Mesothelial cell of epicardium (in vitro differentiated cells): Measurements from ENCODE around the gene TEX19. TPM values are rescaled to one million over a fixed set of nuclear protein-coding genes. Genes with fewer than 3 reads are reported as not detected.

Experiments used
- DNase-seq, 2 experiments: peaks; one replicate each; pipeline ENCODE4 v3.0.0; 2021; ENCODE audit warnings: low spot score in 2 of 2; ENCODE audit not compliant: unreplicated experiment in 2 of 2
- H3K27ac Mint-ChIP-seq: 2 replicates; pipeline ENCODE4 v1.8.0; 2021; ENCODE audit warnings: mixed read lengths
- H3K27me3 Mint-ChIP-seq: 2 replicates; pipeline ENCODE4 v1.8.0; 2021; ENCODE audit warnings: low read depth, mixed read lengths
- H3K36me3 Mint-ChIP-seq: 2 replicates; pipeline ENCODE4 v1.8.0; 2021; ENCODE audit warnings: mixed read lengths
- H3K4me1 Mint-ChIP-seq: 2 replicates; pipeline ENCODE4 v1.8.0; 2021; ENCODE audit warnings: mixed read lengths
- H3K4me3 Mint-ChIP-seq: 2 replicates; pipeline ENCODE4 v1.8.0; 2021; ENCODE audit warnings: mild to moderate bottlenecking, moderate library complexity, mixed read lengths
- H3K9me3 Mint-ChIP-seq: 2 replicates; pipeline ENCODE4 v1.8.0; 2021; ENCODE audit warnings: mixed read lengths
- total RNA-seq: library from RNA; stranded (reverse); gene quantifications from 3 replicates; pipeline ENCODE4 v1.2.1, GENCODE V29; 2021
- TF ChIP-seq, protein P1 (sequence below): fragments of 200-600 bp; sonication (generic); IDR thresholded peaks from one replicate; pipeline ENCODE4 v1.5.0; 2021; ENCODE audit warnings: antibody characterized with exemption; ENCODE audit not compliant: unreplicated experiment

Gene TEX19
- total RNA-seq, 1 donor from 2014 or later, result 0.16 TPM

DNA sequence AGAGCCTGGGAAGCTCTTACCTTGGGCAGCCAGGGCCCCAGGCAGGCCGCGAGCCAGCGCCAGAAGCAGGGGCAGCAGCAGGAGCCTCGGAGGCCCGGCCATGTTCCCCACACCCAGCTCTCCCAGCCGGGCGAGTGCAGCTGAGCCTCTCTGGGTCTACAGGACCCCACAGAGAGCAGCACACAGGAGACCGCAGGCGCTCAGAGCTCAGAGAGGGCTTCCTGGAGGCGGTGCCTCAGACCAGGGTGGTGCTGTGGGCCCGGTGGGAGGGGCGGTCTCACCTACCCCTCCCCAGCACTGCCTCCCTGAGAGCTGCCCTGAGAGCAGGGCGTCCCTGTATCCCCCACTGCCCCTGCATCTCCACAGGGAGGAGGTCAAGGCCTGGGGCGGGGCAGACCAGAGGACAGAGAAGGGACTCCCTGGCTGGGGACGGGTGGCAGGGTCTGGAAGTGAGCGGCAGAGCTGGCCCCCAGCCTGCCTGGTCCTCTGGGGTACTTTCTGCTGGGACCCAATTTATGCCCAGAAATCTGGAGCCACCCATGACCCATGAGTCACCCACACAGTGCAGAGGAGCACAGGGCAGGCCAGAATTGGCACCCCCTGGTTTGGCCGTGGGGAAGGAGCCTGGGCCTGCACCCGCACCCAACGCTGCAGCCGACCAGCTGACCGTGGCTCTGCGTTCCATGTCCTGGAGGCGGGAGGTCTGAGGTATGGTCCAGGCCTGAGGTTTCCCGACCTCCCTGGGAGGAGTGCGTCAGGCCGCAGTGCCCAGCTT lies 41.5 kb upstream of the TEX19 start, which contains the start of gene CD7:
Gene CD7 (minus strand): TSS at position 215 of the 775 bp plus-strand sequence. CDS start 113 bp downstream, at position 102.
- H3K4me1 Mint-ChIP-seq, result peaks cover 11% of the 10 kb centered on the region
- TF ChIP-seq, protein P1, sequence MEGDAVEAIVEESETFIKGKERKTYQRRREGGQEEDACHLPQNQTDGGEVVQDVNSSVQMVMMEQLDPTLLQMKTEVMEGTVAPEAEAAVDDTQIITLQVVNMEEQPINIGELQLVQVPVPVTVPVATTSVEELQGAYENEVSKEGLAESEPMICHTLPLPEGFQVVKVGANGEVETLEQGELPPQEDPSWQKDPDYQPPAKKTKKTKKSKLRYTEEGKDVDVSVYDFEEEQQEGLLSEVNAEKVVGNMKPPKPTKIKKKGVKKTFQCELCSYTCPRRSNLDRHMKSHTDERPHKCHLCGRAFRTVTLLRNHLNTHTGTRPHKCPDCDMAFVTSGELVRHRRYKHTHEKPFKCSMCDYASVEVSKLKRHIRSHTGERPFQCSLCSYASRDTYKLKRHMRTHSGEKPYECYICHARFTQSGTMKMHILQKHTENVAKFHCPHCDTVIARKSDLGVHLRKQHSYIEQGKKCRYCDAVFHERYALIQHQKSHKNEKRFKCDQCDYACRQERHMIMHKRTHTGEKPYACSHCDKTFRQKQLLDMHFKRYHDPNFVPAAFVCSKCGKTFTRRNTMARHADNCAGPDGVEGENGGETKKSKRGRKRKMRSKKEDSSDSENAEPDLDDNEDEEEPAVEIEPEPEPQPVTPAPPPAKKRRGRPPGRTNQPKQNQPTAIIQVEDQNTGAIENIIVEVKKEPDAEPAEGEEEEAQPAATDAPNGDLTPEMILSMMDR, result no peak
- no peaks in the 10 kb centered on the region for H3K9me3 Mint-ChIP-seq
- H3K36me3 Mint-ChIP-seq, result no peaks in the 10 kb centered on the region
- no peak for DNase-seq
- no peak within 1 kb of the TSS for H3K27ac Mint-ChIP-seq
- H3K4me3 Mint-ChIP-seq, result no peak within 1 kb of the TSS
- peaks cover 15% of the 10 kb centered on the region for H3K27me3 Mint-ChIP-seq

DNA sequence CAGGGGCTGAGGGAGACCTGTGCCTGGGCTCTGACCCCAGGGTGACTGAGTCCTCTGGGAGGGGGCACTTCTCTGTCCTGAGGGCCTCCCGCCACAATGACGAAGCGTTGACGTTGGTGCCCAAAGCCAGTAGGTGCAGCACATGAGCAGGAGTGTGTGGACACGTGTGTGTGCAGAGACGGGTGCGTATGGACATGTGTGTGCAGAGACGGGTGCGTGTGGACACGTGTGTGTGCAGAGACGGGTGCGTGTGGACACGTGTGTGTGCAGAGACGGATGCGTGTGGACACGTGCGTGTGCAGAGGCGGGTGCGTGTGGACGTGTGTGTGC lies 40.9 kb upstream of the TEX19 start:
- no peaks in the 10 kb centered on the region for H3K36me3 Mint-ChIP-seq
- peaks cover 15% of the 10 kb centered on the region for H3K27me3 Mint-ChIP-seq
- no peak for DNase-seq
- H3K4me1 Mint-ChIP-seq, result peaks cover 11% of the 10 kb centered on the region
- no peaks in the 10 kb centered on the region for H3K9me3 Mint-ChIP-seq
- no peak overlapping the region for H3K4me3 Mint-ChIP-seq
- TF ChIP-seq, protein P1, result no peak
- H3K27ac Mint-ChIP-seq, result no peak overlapping the region

DNA sequence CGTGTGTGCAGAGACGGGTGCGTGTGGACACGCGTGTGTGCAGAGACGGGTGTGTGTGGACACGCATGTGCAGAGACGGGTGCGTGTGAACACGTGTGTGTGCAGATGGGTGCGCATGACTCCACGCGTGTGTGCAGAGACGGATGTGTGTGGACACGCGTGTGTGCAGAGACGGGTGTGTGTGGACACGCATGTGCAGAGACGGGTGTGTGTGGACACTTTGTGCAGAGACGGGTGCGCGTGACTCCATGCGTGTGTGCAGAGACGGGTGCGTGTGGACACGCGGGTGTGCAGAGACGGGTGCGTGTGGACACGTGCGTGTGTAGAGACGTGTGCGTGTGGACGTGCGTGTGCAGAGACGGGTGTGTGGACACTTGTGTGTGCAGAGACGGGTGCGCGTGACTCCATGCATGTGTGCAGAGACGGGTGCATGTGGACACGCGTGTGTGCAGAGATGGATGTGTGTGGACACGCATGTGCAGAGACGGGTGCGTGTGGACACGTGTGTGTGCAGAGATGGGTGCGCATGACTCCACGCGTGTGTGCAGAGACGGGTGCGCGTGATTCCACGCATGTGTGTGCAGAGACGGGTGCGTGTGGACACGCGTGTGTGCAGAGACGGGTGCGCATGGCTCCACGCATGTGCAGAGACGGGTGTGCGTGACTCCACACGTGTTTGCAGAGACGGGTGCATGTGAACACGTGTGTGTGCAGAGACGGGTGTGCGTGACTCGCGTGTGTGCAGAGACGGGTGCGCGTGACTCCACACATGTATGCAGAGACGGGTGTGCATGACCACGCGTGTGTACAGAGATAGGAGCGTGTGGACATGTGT lies 40.1 kb upstream of the TEX19 start:
- peaks cover 18% of the 10 kb centered on the region for H3K27me3 Mint-ChIP-seq
- H3K4me1 Mint-ChIP-seq, result peaks cover 16% of the 10 kb centered on the region
- TF ChIP-seq, protein P1, result no peak
- H3K9me3 Mint-ChIP-seq, result no peaks in the 10 kb centered on the region
- no peak overlapping the region for H3K27ac Mint-ChIP-seq
- DNase-seq, result no peak
- H3K4me3 Mint-ChIP-seq, result no peak overlapping the region
- no peaks in the 10 kb centered on the region for H3K36me3 Mint-ChIP-seq

DNA sequence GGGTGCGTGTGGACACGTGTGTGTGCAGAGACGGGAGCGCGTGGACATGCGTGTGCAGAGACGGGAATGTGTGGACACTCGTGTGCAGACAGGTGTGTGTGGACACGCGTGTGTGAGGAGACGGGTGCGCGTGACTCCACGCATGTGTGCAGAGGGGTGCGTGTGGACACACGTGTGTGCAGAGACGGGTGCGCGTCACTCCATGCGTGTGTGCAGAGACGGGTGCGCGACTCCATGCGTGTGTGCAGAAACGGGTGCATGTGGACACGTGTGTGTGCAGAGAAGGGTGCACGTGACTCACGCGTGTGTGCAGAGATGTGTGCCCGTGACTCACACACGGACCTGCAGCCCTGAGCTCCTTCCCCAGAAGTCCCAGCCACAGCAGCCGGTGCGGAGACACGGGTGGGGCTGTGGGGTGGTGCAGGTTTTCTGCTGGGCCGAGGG lies 39.4 kb upstream of the TEX19 start:
- Mint-ChIP-seq H3K36me3 (no peaks in the 10 kb centered on the region), H3K4me3 (no peak overlapping the region)
- DNase-seq, result no peak

DNA sequence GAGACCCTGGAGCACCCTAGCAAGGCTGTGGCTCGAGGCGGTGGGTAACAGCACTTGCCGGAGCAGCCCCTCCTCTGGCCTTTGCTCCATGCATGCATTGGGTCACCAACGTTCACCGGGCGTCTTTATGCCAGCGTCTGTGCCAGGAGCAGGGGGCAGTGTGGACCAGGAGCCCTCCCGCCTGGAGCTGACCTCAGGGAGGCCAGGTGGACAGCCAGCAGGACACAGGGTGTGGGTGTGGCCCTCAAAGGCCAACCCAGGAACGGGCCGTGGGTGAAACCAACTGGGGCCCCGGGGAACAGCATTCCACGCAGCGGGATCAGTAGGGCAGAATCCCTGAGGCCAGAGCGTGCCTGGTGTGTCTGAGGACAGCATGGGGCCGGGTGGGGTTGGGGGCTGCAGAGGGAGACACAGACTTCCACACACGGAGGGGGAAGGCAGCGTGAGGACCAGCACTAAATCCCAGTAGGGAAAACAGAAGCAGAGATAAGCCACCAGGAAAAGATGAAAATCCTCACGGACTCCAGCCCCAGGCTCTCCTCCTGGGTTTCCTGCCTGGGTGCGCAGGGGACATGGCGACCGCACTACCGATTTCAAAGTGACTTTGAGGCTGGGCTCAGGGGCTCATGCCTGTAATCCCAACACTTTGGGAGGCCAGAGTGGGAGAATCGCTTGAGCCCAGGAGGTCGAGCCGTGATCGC lies 38.8 kb upstream of the TEX19 start:
- TF ChIP-seq, protein P1, result no peak
- no peak overlapping the region for H3K27ac Mint-ChIP-seq
- no peaks in the 10 kb centered on the region for H3K36me3 Mint-ChIP-seq
- H3K27me3 Mint-ChIP-seq, result peaks cover 22% of the 10 kb centered on the region
- H3K4me3 Mint-ChIP-seq, result no peak overlapping the region
- peaks cover 21% of the 10 kb centered on the region for H3K4me1 Mint-ChIP-seq
- no peak for DNase-seq
- H3K9me3 Mint-ChIP-seq, result no peaks in the 10 kb centered on the region

More for the DNA sequence above, 39.4 kb upstream of the TEX19 start:
- no peak overlapping the region for H3K27ac Mint-ChIP-seq
- TF ChIP-seq, protein P1, result no peak
- H3K27me3 Mint-ChIP-seq, result peaks cover 21% of the 10 kb centered on the region
- peaks cover 18% of the 10 kb centered on the region for H3K4me1 Mint-ChIP-seq
- H3K9me3 Mint-ChIP-seq, result no peaks in the 10 kb centered on the region
